ENCODE data around the gene FBXW8. TPM values are rescaled to one million over a fixed set of nuclear protein-coding genes. Genes with fewer than 3 reads are reported as not detected.

Gene FBXW8
- total RNA-seq, 1 donor from 2014 or later = 6.8 TPM

GRCh38 chr12:117020536-117021220, 109.9 kb downstream of the FBXW8 start:
- DNase-seq (ENCODE audit: low read depth in 2 of 2) = no peak

- DNase-seq (ENCODE audit: low read depth in 2 of 2) = no peak
These were observed 111.7 kb downstream of the FBXW8 start for GRCh38 chr12:117022465-117022864.

- no peak for DNase-seq (ENCODE audit: low read depth in 2 of 2)
These were observed 113.5 kb downstream of the FBXW8 start for GRCh38 chr12:117023998-117024960.

- no peak for DNase-seq (ENCODE audit: low read depth in 2 of 2)
These were observed 114.3 kb downstream of the FBXW8 start for GRCh38 chr12:117024961-117025480.

GRCh38 chr12:117025481-117026151, 114.9 kb downstream of the FBXW8 start:
- peak; percentile 41 to 71 for DNase-seq (ENCODE audit: low read depth in 2 of 2)

GRCh38 chr12:117026343-117026742, 115.6 kb downstream of the FBXW8 start:
- DNase-seq (ENCODE audit: low read depth in 2 of 2) = no peak

- DNase-seq (ENCODE audit: low read depth in 2 of 2) = no peak
These were observed 116.1 kb downstream of the FBXW8 start for GRCh38 chr12:117026921-117027250.

- DNase-seq (ENCODE audit: low read depth in 2 of 2) = no peak
These were observed 116.7 kb downstream of the FBXW8 start for GRCh38 chr12:117027251-117028086.

- no peak for DNase-seq (ENCODE audit: low read depth in 2 of 2)
These were observed 117.5 kb downstream of the FBXW8 start for GRCh38 chr12:117028254-117028653.

GRCh38 chr12:117030187-117030900, 119.6 kb downstream of the FBXW8 start:
- no peak for DNase-seq (ENCODE audit: low read depth in 2 of 2)

GRCh38 chr12:117031843-117032592, 121.3 kb downstream of the FBXW8 start:
- no peak for DNase-seq (ENCODE audit: low read depth in 2 of 2)

- no peak for DNase-seq (ENCODE audit: low read depth in 2 of 2)
These were observed 122.0 kb downstream of the FBXW8 start for GRCh38 chr12:117032593-117033381.

- DNase-seq (ENCODE audit: low read depth in 2 of 2) = no peak
These were observed 122.9 kb downstream of the FBXW8 start for GRCh38 chr12:117033382-117034221.

- no peak for DNase-seq (ENCODE audit: low read depth in 2 of 2)
These were observed 123.5 kb downstream of the FBXW8 start for GRCh38 chr12:117034249-117034648.

GRCh38 chr12:117034701-117035151, 124.0 kb downstream of the FBXW8 start:
- no peak for DNase-seq (ENCODE audit: low read depth in 2 of 2)

- no peak for DNase-seq (ENCODE audit: low read depth in 2 of 2)
These were observed 124.5 kb downstream of the FBXW8 start for GRCh38 chr12:117035287-117035686.

- no peak for DNase-seq (ENCODE audit: low read depth in 2 of 2)
These were observed 125.3 kb downstream of the FBXW8 start for GRCh38 chr12:117036046-117036445.

GRCh38 chr12:117036547-117036946, 125.8 kb downstream of the FBXW8 start:
- DNase-seq (ENCODE audit: low read depth in 2 of 2) = no peak
